Vagina (tissue), 2 donors: ENCODE measurements around the gene AGPAT2.

Experiments
- CTCF ChIP-seq, 3 experiments: fragments of 450-650 bp in 2 of 3; fragments of 200-600 bp in 1 of 3; sonication (generic) in 1 of 3; IDR thresholded peaks; one replicate each; pipeline ENCODE4 v1.5.1; 2017 to 2019; ENCODE audit warnings: antibody characterized with exemption in 3 of 3, mild to moderate bottlenecking in 2 of 3, moderate library complexity in 2 of 3
- POLR2A ChIP-seq, 2 donors: fragments of 450-650 bp; IDR thresholded peaks; one replicate each; pipeline ENCODE4 v1.6.1; 2017; ENCODE audit warnings: antibody characterized with exemption in 2 of 2, mild to moderate bottlenecking in 2 of 2, moderate library complexity in 2 of 2

DNA sequence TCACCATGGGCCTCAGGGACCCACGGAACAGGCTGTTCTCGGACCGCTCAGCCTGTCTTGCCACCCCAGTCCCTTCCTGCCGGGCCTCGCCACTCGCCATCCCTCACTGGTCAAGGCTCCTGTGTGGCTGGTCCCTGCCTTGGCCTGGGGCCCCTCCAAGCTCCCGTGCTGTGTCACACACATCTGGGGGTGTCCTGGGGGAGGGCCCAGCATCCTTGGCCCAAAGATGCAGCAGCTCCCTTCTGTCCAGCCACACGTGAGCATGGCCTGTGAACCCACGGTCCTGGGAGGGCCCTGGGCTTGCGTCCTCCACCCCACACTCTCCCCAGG is 25.0 kb downstream of the AGPAT2 start:
- TF ChIP-seq POLR2A (IDR thresholded peaks at IDR 0.05) (no peak), CTCF (IDR thresholded peaks at IDR 0.05) (no peak)
